ENCODE measurements around the gene CCDC73. TPM values are rescaled to one million over a fixed set of nuclear protein-coding genes. Genes with fewer than 3 reads are reported as not detected.
A peak's percentile ranks its signal among the peaks of the same experiment; 100 is the strongest.

The CCDC73 gene
- total RNA-seq, 1 experiment from 2014 or later: not detected

GRCh38 chr11:32643526-32643925 is 150.9 kb downstream of the CCDC73 start:
- H3K9me2 ChIP-seq (ENCODE audit: insufficient read depth): no peaks in the 10 kb centered on the region
- no peaks in the 10 kb centered on the region for H3K9me3 ChIP-seq (ENCODE audit: insufficient read depth, low read depth)
- no peaks in the 10 kb centered on the region for H3K36me3 ChIP-seq (ENCODE audit: low read depth)
- no peak overlapping the region for H3K4me3 ChIP-seq
- peak overlapping the region; percentile 2; the same call in 1 of the 2 replicates for H3K27ac ChIP-seq
- H3K4me2 ChIP-seq: no peak overlapping the region
- no peak overlapping the region for H2AFZ ChIP-seq
- H3K79me2 ChIP-seq (ENCODE audit: low read depth): no peaks in the 10 kb centered on the region
- DNase-seq: no peak
- no peaks in the 10 kb centered on the region for H3K27me3 ChIP-seq (ENCODE audit: insufficient read depth, low read depth)
- intact Hi-C loops (cut with micrococcal nuclease; ENCODE audit: unreplicated experiment): no loop called here
- H3K4me1 ChIP-seq (replicated peaks; ENCODE audit: insufficient read depth): no peaks in the 10 kb centered on the region
- TF ChIP-seq EZH2 (IDR thresholded peaks at IDR 0.05; ENCODE audit: low read depth): no peak
- TF ChIP-seq CTCF (conservative IDR thresholded peaks at IDR 0.05): no peak
- BruUV-seq (replicated peaks): no TSS peak
- no peaks in the 10 kb centered on the region for H4K20me1 ChIP-seq (ENCODE audit: insufficient read depth)
- CTCF ChIA-PET: no interaction called here
- H3F3A ChIP-seq (ENCODE audit: insufficient read depth, low read depth): no peaks in the 10 kb centered on the region
- POLR2A ChIA-PET (ENCODE audit: unreplicated experiment): no interaction called here

DNA sequence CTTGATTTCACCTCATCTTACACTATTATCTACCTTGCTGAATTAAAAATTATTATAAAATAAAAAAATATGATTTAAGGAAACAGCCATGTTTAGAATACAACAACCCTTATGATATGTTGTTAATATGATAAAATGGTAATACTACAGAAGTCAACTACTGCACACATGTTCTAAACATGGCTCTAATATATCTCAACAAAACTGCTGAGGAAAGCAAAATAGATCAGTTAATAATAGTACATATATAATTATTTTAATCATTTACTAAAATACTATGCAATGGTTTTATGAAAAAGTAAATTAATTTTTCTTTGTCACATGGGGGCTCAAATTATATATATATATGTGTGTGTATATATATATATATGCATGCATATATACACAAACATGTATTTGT is 153.1 kb downstream of the CCDC73 start:
- Histone ChIP-seq H3K4me2 (no peak overlapping the region), H3K4me1 (replicated peaks; ENCODE audit: insufficient read depth) (no peaks in the 10 kb centered on the region), H3F3A (ENCODE audit: insufficient read depth, low read depth) (no peaks in the 10 kb centered on the region), H4K20me1 (ENCODE audit: insufficient read depth) (no peaks in the 10 kb centered on the region), H2AFZ (no peak overlapping the region), H3K9me3 (ENCODE audit: insufficient read depth, low read depth) (no peaks in the 10 kb centered on the region), H3K4me3 (no peak overlapping the region), H3K36me3 (ENCODE audit: low read depth) (no peaks in the 10 kb centered on the region), H3K79me2 (ENCODE audit: low read depth) (no peaks in the 10 kb centered on the region), H3K27ac (no peak overlapping the region), H3K27me3 (ENCODE audit: insufficient read depth, low read depth) (no peaks in the 10 kb centered on the region), H3K9me2 (ENCODE audit: insufficient read depth) (no peaks in the 10 kb centered on the region)
- DNase-seq: no peak
- POLR2A ChIA-PET (ENCODE audit: unreplicated experiment): no interaction called here
- no TSS peak for BruUV-seq (replicated peaks)
- TF ChIP-seq CTCF (conservative IDR thresholded peaks at IDR 0.05): no peak
- no peak for TF ChIP-seq EZH2 (IDR thresholded peaks at IDR 0.05; ENCODE audit: low read depth)
- CTCF ChIA-PET: interaction anchor here (0.5 kb wide), 1 partner anchor 286 kb away, joined by 3 read pairs; no protein-coding TSS in a partner anchor
- intact Hi-C loops (cut with micrococcal nuclease; ENCODE audit: unreplicated experiment): no loop called here

GRCh38 chr11:32635819-32636218 is 158.6 kb downstream of the CCDC73 start:
- Histone ChIP-seq H3K4me1 (replicated peaks; ENCODE audit: insufficient read depth) (no peaks in the 10 kb centered on the region), H4K20me1 (ENCODE audit: insufficient read depth) (no peaks in the 10 kb centered on the region), H3K4me2 (no peak overlapping the region), H3K9me2 (ENCODE audit: insufficient read depth) (no peaks in the 10 kb centered on the region), H3K27me3 (ENCODE audit: insufficient read depth, low read depth) (no peaks in the 10 kb centered on the region), H3F3A (ENCODE audit: insufficient read depth, low read depth) (no peaks in the 10 kb centered on the region), H2AFZ (no peak overlapping the region), H3K9me3 (ENCODE audit: insufficient read depth, low read depth) (no peaks in the 10 kb centered on the region), H3K36me3 (ENCODE audit: low read depth) (no peaks in the 10 kb centered on the region), H3K4me3 (no peak overlapping the region), H3K79me2 (ENCODE audit: low read depth) (no peaks in the 10 kb centered on the region), H3K27ac (no peak overlapping the region)
- no TSS peak for BruUV-seq (replicated peaks)
- no peak for TF ChIP-seq CTCF (conservative IDR thresholded peaks at IDR 0.05)
- no peak for TF ChIP-seq EZH2 (IDR thresholded peaks at IDR 0.05; ENCODE audit: low read depth)
- intact Hi-C loops (cut with micrococcal nuclease; ENCODE audit: unreplicated experiment): no loop called here
- ChIA-PET CTCF (no interaction called here), POLR2A (ENCODE audit: unreplicated experiment) (no interaction called here)
- no peak for DNase-seq
